ENCODE measurements around the gene CLRN3. TPM values are rescaled to one million over a fixed set of nuclear protein-coding genes. Genes with fewer than 3 reads are reported as not detected.

CLRN3 gene
- total RNA-seq, 4 donors from 2014 or later = not detected

DNA sequence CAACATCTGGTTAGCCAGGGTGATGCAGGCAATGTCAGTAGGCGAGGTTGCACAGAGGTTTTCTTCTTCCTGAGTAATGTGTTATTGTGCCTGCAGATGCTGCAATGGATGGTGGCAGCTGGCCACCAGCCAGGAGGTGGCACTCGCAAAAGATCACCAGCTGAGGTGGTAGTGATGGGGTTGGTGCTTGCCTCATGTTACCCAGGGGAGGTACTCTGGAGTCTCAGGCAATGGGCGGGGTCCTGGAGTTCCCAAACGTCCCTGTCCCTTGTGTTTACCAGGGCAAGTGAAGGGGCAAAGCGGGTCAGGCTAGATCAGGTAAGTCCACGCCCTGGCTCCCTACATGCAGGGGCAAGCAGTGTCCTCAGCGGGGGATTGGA is 21.1 kb downstream of the CLRN3 start:
- peaks cover 0 to 17% (median 0%) of the 10 kb centered on the region in 4 donors for H3K9me3 ChIP-seq
- H3K4me3 ChIP-seq = no peak overlapping the region
- H3K36me3 ChIP-seq = no peaks in the 10 kb centered on the region
- peaks cover 0 to 7% (median 1%) of the 10 kb centered on the region in 4 donors for H3K4me1 ChIP-seq
- TF ChIP-seq, protein P1, sequence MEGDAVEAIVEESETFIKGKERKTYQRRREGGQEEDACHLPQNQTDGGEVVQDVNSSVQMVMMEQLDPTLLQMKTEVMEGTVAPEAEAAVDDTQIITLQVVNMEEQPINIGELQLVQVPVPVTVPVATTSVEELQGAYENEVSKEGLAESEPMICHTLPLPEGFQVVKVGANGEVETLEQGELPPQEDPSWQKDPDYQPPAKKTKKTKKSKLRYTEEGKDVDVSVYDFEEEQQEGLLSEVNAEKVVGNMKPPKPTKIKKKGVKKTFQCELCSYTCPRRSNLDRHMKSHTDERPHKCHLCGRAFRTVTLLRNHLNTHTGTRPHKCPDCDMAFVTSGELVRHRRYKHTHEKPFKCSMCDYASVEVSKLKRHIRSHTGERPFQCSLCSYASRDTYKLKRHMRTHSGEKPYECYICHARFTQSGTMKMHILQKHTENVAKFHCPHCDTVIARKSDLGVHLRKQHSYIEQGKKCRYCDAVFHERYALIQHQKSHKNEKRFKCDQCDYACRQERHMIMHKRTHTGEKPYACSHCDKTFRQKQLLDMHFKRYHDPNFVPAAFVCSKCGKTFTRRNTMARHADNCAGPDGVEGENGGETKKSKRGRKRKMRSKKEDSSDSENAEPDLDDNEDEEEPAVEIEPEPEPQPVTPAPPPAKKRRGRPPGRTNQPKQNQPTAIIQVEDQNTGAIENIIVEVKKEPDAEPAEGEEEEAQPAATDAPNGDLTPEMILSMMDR (IDR thresholded peaks at IDR 0.05) = no peak
- TF ChIP-seq EP300 (IDR thresholded peaks at IDR 0.05) (no peak), POLR2A (IDR thresholded peaks at IDR 0.05) (no peak)
- DNase-seq (ENCODE audit: low spot score in 2 of 2) = no peak
- no peaks in the 10 kb centered on the region for H3K27me3 ChIP-seq
- H3K27ac ChIP-seq = no peak overlapping the region
- 69 to 75% methylated on average over 4 to 7 of the region's 7 CpGs for WGBS, 2 donors

DNA sequence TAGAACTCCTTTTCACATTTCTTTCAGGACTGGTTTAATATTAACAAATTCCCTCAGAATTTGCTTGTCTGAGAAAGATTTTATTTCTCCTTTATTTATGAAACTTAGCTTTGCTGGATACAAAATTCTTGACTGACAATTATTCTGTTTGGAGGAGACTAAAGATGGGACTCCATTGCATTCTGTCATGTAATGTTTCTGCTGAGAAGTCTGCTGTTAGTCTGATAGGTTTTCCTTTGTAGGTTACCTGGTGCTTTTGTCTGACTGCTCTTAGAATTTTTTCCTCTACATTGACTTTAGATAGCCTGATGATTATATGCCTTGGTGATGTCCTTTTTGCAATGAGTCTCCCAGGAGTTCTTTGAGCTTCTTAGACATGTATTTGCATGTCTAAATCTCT is 23.4 kb downstream of the CLRN3 start:
- Histone ChIP-seq H3K4me1 (peaks cover 0 to 7% (median 1%) of the 10 kb centered on the region in 4 donors), H3K27ac (no peak overlapping the region), H3K27me3 (no peaks in the 10 kb centered on the region), H3K9me3 (peaks cover 0 to 17% (median 0%) of the 10 kb centered on the region in 4 donors), H3K36me3 (no peaks in the 10 kb centered on the region), H3K4me3 (no peak overlapping the region)
- no peak for DNase-seq (ENCODE audit: low spot score in 2 of 2)
- TF ChIP-seq POLR2A (IDR thresholded peaks at IDR 0.05) = no peak
- TF ChIP-seq, protein P1 (IDR thresholded peaks at IDR 0.05) = no peak
- TF ChIP-seq EP300 (IDR thresholded peaks at IDR 0.05) = no peak

DNA sequence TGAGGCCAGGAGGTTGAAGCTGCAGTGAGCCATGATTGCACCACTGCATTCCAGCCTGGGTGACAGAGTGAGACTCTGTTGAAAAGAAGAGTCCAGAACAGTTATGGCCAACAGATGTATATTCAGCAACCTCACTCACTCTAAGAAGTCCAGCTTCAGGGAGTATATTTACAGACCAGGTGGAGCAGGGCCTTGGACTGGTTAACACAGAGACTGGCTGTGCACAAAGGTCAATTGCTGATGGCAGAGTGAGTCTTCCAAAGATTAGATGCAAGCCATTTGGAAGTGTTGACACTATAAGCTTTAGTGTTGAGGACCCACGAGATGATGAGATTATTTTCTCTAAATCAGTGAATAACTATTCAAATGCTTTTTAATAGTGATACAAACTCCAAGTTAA is 24.9 kb downstream of the CLRN3 start:
- Histone ChIP-seq H3K4me3 (no peak overlapping the region), H3K27ac (no peak overlapping the region), H3K9me3 (peaks cover 0 to 30% (median 0%) of the 10 kb centered on the region in 4 donors), H3K36me3 (no peaks in the 10 kb centered on the region), H3K27me3 (no peaks in the 10 kb centered on the region), H3K4me1 (peaks cover 0 to 7% (median 1%) of the 10 kb centered on the region in 4 donors)
- no peak for DNase-seq (ENCODE audit: low spot score in 2 of 2)
- 68 to 69% methylated on average over 1 of the region's 1 CpG for WGBS, 2 donors
- no peak for TF ChIP-seq EP300 (IDR thresholded peaks at IDR 0.05)
- no peak for TF ChIP-seq POLR2A (IDR thresholded peaks at IDR 0.05)
- TF ChIP-seq, protein P1 (IDR thresholded peaks at IDR 0.05) = no peak

DNA sequence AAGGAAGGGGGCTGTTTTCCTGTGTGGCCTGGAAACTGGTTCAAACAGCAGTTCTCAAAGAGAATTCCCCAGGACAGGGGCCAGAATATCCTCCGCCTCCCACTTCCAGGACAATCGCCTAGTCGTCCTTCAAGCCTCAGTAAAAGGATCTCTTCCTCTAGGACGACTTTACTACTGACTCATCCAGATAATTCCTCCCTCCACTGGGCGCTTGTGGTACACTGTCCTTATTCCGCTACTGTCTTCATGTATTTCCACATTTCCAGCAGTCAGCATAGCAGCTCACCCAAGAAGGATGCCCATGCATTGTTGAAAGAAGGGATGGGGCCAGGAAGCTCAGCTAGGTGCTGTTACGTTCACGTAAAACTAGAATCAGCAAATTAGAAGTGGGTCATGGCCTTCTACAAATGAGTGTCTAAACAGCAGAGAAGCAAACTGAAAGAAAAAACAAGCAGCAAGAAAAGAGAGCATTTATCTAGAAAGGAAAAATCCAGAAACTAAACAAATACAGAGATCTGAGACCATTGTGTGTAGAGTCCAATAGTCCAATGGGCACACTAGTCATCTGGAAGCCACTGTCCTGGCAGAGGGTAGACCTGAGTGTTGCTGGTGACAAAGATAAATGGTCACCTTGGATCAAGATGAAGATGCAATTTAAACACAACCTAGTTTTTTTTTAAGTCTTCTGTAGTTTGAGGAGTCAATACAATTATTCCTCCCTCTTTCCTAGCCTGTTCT is 26.3 kb downstream of the CLRN3 start:
- Histone ChIP-seq H3K9me3 (peaks cover 0 to 30% (median 0%) of the 10 kb centered on the region in 4 donors), H3K27ac (no peak overlapping the region), H3K4me3 (no peak overlapping the region), H3K4me1 (no peaks in the 10 kb centered on the region), H3K36me3 (no peaks in the 10 kb centered on the region), H3K27me3 (no peaks in the 10 kb centered on the region)
- DNase-seq (ENCODE audit: low spot score in 2 of 2) = no peak
- 79 to 83% methylated on average over 8 of the region's 8 CpGs for WGBS, 2 donors
- TF ChIP-seq POLR2A (IDR thresholded peaks at IDR 0.05) = no peak
- no peak for TF ChIP-seq EP300 (IDR thresholded peaks at IDR 0.05)
- TF ChIP-seq, protein P1 (IDR thresholded peaks at IDR 0.05) = no peak

DNA sequence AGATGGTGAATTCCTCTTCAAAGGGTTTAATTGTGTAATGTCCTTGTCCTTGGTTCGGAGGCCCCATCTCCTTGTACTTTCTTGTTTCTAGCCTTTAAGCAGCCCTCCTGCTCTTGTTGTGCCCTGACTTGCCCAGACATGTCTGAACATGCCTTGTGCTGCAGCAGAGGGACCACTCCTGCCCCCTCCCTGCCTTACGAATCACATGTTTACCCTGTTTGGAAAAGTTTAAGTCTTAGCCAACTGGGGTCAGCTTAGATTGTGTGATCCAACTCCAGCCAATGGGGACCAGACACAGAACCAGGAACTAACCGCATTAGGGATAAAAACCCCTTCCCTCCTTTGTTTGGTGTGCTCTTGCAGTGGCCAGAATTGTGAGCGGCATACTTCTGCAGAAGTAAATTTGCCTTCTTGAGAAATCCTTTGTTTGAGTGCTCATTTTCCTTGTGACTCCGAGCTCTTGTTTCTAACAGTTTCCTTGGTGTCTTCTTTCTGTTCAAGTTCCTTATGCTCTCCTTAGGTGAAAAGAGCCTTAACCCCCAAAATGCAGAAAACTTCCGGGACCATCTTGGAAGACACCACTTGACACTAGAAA is 29.4 kb downstream of the CLRN3 start:
- Histone ChIP-seq H3K4me3 (no peak overlapping the region), H3K36me3 (no peaks in the 10 kb centered on the region), H3K27me3 (no peaks in the 10 kb centered on the region), H3K4me1 (no peaks in the 10 kb centered on the region), H3K9me3 (peaks cover 0 to 14% (median 0%) of the 10 kb centered on the region in 4 donors), H3K27ac (no peak overlapping the region)
- DNase-seq (ENCODE audit: low spot score in 2 of 2) = no peak
- TF ChIP-seq, protein P1 (IDR thresholded peaks at IDR 0.05) = no peak
- TF ChIP-seq POLR2A (IDR thresholded peaks at IDR 0.05) (no peak), EP300 (IDR thresholded peaks at IDR 0.05) (no peak)
- WGBS, 2 donors = 91 to 94% methylated on average over 6 of the region's 6 CpGs
